MM.1S (cell line): ENCODE measurements around the gene SENP6.
"Not testable (repeated sequence)": the region's sequence is repeated elsewhere in the genome, so short reads cannot be mapped to it uniquely, and the experiment has no call there.

ENCODE experiments used
- DNase-seq: peaks from one replicate; pipeline ENCODE4 v3.0.0-alpha.2; 2015
- H2AFZ ChIP-seq: fragments of 300-600 bp; sonication (generic); 2 replicates; pipeline ENCODE4 v1.6.0; 2016; ENCODE audit warnings: antibody characterized with exemption, low read length
- H3F3A ChIP-seq: fragments of 300-600 bp; sonication (generic); 2 replicates; pipeline ENCODE4 v1.6.1; 2016; ENCODE audit warnings: mild to moderate bottlenecking, antibody characterized with exemption, low read length, moderate library complexity, mixed read lengths; ENCODE audit not compliant: insufficient read depth
- H3K27ac ChIP-seq: fragments of 300-600 bp; sonication (generic); 2 replicates; pipeline ENCODE4 v1.5.1; 2016; ENCODE audit warnings: mild to moderate bottlenecking, low read length
- H3K27me3 ChIP-seq: fragments of 300-600 bp; sonication (generic); replicated peaks from 2 replicates; pipeline ENCODE4 v1.6.0; 2016; ENCODE audit warnings: low read length; ENCODE audit not compliant: insufficient read depth
- H3K36me3 ChIP-seq: fragments of 300-600 bp; sonication (generic); replicated peaks from 2 replicates; pipeline ENCODE4 v1.6.1; 2016; ENCODE audit warnings: mild to moderate bottlenecking, low read length, mixed read lengths; ENCODE audit not compliant: insufficient read depth
- H3K4me1 ChIP-seq: fragments of 300-600 bp; sonication (generic); 2 replicates; pipeline ENCODE4 v1.6.1; 2016; ENCODE audit warnings: low read length, mixed read lengths
- H3K4me2 ChIP-seq: fragments of 300-600 bp; sonication (generic); 2 replicates; pipeline ENCODE4 v1.6.0; 2016; ENCODE audit warnings: low read depth, low read length
- H3K4me3 ChIP-seq: fragments of 300-600 bp; sonication (generic); 2 replicates; pipeline ENCODE4 v1.5.1; 2016; ENCODE audit warnings: low read length, mixed read lengths
- H3K79me2 ChIP-seq: fragments of 300-600 bp; sonication (generic); 2 replicates; pipeline ENCODE4 v1.6.1; 2016; ENCODE audit warnings: mixed run types, low read length, mixed read lengths
- H3K9ac ChIP-seq: fragments of 300-600 bp; sonication (generic); 2 replicates; pipeline ENCODE4 v1.6.1; 2016; ENCODE audit warnings: low read length, mixed read lengths
- H3K9me2 ChIP-seq: fragments of 300-600 bp; sonication (generic); replicated peaks from 2 replicates; pipeline ENCODE4 v1.6.1; 2016; ENCODE audit warnings: mild to moderate bottlenecking, low read length, mixed read lengths; ENCODE audit not compliant: insufficient read depth
- H3K9me3 ChIP-seq: fragments of 300-600 bp; sonication (generic); replicated peaks from 2 replicates; pipeline ENCODE4 v1.6.1; 2016; ENCODE audit warnings: mild to moderate bottlenecking, low read length, mixed read lengths; ENCODE audit not compliant: insufficient read depth
- H4K20me1 ChIP-seq: fragments of 300-600 bp; sonication (generic); 2 replicates; pipeline ENCODE4 v1.6.1; 2016; ENCODE audit warnings: mild to moderate bottlenecking, low read length, moderate library complexity, mixed read lengths; ENCODE audit not compliant: insufficient read depth
- EZH2 ChIP-seq: fragments of 300-600 bp; sonication (generic); optimal IDR thresholded peaks from 2 replicates; pipeline ENCODE3; 2017; ENCODE audit warnings: low read depth, mild to moderate bottlenecking, antibody characterized with exemption, low read length, mixed read lengths
- EZH2phosphoT487 ChIP-seq: fragments of 300-600 bp; sonication (generic); IDR thresholded peaks from 2 replicates; pipeline ENCODE4 v1.6.1; 2018; ENCODE audit warnings: antibody characterized with exemption, low read length
- TF ChIP-seq, protein P1 (sequence below): fragments of 300-600 bp; sonication (generic); IDR thresholded peaks from 2 replicates; pipeline ENCODE4 v1.5.1; 2016; ENCODE audit warnings: antibody characterized with exemption, low read length, mixed read lengths

The SENP6 gene

DNA sequence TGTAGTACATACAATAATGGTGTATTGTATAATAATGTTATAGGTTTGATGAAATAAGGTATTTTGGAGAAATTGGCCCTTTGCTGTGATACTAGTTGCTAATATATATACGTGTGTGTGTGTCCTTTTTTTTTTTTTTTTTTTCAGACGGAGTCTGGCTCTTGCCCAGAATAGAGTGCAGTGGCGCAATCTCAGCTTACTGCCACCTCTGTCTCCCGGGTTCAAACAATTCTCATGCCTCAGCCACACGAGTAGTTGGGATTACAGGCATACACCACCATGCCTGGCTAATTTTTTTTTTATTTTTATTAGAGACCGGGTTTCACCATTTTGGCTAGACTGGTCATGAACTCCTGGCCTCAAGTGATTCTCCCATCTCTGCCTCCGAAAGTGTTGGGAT, 23.3 kb downstream of the SENP6 start:
- H3K9me3 ChIP-seq, result no peaks in the 10 kb centered on the region
- H3K36me3 ChIP-seq, result no peaks in the 10 kb centered on the region; the same call in 1 of the 2 replicates
- peaks cover 18% of the 10 kb centered on the region; the same call in 1 of the 2 replicates for H4K20me1 ChIP-seq
- no peak overlapping the region for H2AFZ ChIP-seq
- H3K79me2 ChIP-seq, result peaks cover 71% of the 10 kb centered on the region
- no peak overlapping the region for H3K27ac ChIP-seq
- no peak overlapping the region for H3K4me2 ChIP-seq
- H3K9me2 ChIP-seq, result no peaks in the 10 kb centered on the region
- no peak for DNase-seq
- H3K4me3 ChIP-seq, result no peak overlapping the region
- no peak overlapping the region for H3K9ac ChIP-seq
- TF ChIP-seq, protein P1, sequence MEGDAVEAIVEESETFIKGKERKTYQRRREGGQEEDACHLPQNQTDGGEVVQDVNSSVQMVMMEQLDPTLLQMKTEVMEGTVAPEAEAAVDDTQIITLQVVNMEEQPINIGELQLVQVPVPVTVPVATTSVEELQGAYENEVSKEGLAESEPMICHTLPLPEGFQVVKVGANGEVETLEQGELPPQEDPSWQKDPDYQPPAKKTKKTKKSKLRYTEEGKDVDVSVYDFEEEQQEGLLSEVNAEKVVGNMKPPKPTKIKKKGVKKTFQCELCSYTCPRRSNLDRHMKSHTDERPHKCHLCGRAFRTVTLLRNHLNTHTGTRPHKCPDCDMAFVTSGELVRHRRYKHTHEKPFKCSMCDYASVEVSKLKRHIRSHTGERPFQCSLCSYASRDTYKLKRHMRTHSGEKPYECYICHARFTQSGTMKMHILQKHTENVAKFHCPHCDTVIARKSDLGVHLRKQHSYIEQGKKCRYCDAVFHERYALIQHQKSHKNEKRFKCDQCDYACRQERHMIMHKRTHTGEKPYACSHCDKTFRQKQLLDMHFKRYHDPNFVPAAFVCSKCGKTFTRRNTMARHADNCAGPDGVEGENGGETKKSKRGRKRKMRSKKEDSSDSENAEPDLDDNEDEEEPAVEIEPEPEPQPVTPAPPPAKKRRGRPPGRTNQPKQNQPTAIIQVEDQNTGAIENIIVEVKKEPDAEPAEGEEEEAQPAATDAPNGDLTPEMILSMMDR, result no peak
- TF ChIP-seq EZH2, result no peak
- TF ChIP-seq EZH2phosphoT487, result no peak
- peaks cover 11% of the 10 kb centered on the region for H3K4me1 ChIP-seq
- no peaks in the 10 kb centered on the region for H3K27me3 ChIP-seq
- H3F3A ChIP-seq, result peaks cover 13% of the 10 kb centered on the region; the same call in 1 of the 2 replicates

DNA sequence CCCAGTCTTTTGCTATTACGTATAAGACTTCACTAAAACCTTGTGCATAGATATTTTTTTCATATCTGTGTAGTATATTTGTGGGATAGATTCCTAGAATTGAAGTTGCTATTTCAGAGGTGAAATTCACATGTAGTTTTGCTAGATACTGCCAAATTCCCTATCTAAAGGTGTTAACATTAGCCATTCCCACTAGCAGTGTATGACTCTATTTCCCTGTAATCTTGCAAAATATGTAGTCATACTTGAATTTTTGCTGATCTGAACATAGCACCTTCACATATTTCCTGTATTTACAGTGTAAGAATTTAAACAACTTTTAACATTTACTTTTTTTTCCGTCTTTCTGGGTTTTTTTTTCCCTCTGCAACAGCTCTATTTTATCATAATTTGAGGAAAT, 24.9 kb downstream of the SENP6 start:
- no peaks in the 10 kb centered on the region for H3K9me2 ChIP-seq
- H3K36me3 ChIP-seq, result no peaks in the 10 kb centered on the region; the same call in 1 of the 2 replicates
- 0 out of 2 replicates have a peak, but pooled peaks cover 4% of the 10 kb centered on the region for H4K20me1 ChIP-seq
- DNase-seq, result no peak
- H3K4me1 ChIP-seq, result no peaks in the 10 kb centered on the region
- no peak overlapping the region for H3K9ac ChIP-seq
- no peaks in the 10 kb centered on the region for H3K27me3 ChIP-seq
- no peak overlapping the region for H3K4me2 ChIP-seq
- H3K27ac ChIP-seq, result no peak overlapping the region
- H3K4me3 ChIP-seq, result no peak overlapping the region
- TF ChIP-seq EZH2 (no peak), EZH2phosphoT487 (no peak)
- TF ChIP-seq, protein P1, result no peak
- H2AFZ ChIP-seq, result no peak overlapping the region
- H3K79me2 ChIP-seq, result peaks cover 70% of the 10 kb centered on the region
- H3F3A ChIP-seq, result no peaks in the 10 kb centered on the region
- no peaks in the 10 kb centered on the region for H3K9me3 ChIP-seq

DNA sequence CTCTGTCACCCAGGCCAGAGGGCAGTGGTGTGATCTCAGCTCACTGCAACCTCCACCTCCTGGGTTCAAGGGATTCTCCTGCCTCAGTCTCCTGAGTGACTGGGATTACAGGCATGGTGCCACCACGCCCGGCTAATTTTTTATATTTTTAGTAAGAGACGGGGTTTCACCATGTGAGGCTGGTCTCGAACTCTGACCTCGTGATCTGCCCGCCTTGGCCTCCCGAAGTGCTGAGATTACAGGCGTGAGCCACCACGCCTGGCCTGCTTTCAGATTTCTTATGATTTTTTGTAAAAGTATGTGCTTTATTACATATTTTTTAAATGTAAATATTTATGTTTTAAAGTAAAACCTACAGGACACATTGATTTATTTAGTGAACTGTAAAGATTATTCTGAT, 26.0 kb downstream of the SENP6 start:
- not testable (repeated sequence) for H3K4me1 ChIP-seq, H3F3A ChIP-seq, H3K9me2 ChIP-seq, H3K27me3 ChIP-seq, H2AFZ ChIP-seq, H3K27ac ChIP-seq, H3K36me3 ChIP-seq, H3K9ac ChIP-seq, H3K4me2 ChIP-seq, H3K9me3 ChIP-seq, DNase-seq, H4K20me1 ChIP-seq, H3K4me3 ChIP-seq
- peaks cover 68% of the 10 kb centered on the region for H3K79me2 ChIP-seq

DNA sequence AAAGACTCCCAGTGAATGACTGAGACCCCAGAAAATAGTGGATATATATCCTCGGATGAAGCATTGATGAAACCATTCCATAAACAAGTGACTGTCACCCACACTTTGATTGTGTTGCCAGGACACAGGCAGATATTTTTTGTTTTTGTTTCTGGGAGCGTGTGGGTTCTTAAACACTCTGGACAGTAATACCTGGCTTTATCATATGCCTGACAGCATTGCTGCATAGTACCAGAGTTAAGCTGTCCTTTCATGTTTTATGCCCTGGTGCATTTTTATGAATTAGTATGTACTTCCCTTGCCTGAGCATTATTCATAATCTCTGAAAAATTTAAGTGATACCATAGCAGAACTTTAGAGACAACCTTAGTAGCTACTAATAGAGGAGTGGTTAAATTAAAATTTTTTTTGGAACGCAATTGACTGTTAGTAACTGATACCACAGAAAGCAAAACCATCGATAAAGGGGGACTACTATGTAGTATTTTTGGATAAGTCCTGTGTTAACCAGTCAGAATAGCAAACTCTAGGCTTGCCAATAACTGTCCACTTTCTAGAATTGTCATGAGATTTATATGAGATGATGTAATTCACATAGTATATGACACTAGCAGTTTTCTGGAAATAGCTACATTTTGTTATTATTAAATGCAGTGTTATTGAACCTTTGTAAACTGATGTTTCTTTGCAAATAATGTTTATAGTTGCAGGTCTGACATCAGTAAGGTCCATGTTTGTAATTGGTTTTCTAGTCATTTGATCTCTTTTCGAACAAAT, 30.4 kb downstream of the SENP6 start:
- Histone ChIP-seq H3K79me2 (peaks cover 42% of the 10 kb centered on the region), H3K9me3 (no peaks in the 10 kb centered on the region), H3K9ac (no peak overlapping the region), H3K4me3 (no peak overlapping the region), H4K20me1 (no peaks in the 10 kb centered on the region), H3K27me3 (no peaks in the 10 kb centered on the region), H3K4me2 (no peak overlapping the region), H3K4me1 (no peaks in the 10 kb centered on the region), H2AFZ (no peak overlapping the region), H3F3A (no peaks in the 10 kb centered on the region), H3K9me2 (no peaks in the 10 kb centered on the region), H3K27ac (no peak overlapping the region), H3K36me3 (no peaks in the 10 kb centered on the region; the same call in 1 of the 2 replicates)
- TF ChIP-seq EZH2phosphoT487, result no peak
- no peak for TF ChIP-seq EZH2
- TF ChIP-seq, protein P1, result no peak
- no peak for DNase-seq
